Stimulated activated CD8-positive, alpha-beta memory T cell treated with anti-CD3 and anti-CD28 coated beads, Interleukin-7, amount 100 ng/mL, for 24 hours (primary cell): ENCODE measurements around the gene ZFYVE21.

Source experiments
- DNase-seq: peaks from one replicate; pipeline ENCODE4 v3.0.0-alpha.2; 2020; ENCODE audit warnings: low read depth

Gene ZFYVE21

DNA sequence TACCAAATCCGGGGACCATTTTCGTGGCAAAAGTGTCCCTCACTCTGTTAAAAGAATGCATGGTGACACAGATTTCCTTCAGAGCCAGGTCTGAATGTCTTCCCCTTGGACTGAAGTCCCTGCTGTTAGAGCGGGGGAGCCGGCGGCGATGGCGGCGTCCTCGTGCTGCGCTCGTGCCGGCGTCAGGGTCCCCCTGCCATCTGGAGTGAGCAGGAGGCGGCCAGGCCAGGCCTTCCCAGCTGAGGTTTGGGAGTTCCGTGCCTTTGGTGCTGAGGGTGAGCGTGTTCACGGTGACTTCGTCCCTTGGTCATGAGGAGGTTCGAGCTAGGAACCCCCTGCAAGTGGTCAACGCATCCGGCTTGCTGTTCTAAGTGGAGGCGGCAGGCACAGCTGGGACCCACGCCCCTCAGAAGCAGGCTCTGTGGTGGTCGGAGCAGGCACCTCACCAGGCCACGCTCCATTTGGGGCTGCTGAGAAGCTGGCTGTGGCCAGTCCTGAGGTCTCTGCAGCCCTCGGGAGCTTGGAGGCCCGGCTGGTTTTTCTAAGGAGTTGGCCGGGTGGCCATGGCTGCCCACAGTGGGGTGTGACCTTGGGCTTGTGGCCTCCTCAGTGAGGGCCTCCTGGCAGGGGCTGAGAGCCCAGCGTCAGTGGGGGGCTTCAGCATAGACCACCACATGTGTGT, 9.5 kb downstream of the ZFYVE21 start:
- no peak for DNase-seq

DNA sequence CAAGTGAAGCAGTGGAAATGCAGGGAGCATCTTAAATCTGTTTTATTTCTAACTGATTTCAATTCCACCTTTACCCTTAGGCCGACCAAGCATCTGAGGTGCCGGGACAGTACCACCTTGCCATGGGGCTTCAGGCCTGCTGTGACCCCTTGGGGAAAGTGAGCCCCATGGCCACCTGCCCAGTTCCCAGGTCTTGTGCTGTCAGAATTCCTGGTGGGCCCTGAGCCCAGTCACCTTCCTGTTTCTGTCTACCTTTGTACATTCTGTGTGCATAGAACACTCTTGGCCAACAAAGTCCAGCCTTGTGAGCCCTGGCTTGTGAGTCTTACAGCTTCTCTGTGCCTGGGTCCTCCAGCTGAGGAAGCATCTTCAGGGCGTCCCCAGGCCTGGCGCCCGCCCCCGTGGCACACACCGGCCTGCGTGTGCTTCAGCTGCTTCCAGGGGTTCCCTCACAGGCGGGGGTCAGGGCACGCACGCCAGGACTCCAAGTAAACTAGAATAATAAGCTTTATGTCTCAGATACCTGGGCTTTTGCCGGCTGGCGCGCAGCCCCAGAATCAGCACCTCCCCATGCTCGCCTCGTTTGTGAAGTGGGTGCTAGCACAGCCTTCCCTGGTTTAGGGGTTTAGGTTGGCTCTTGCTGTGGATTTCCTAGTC, 10.3 kb downstream of the ZFYVE21 start:
- DNase-seq, result no peak

DNA sequence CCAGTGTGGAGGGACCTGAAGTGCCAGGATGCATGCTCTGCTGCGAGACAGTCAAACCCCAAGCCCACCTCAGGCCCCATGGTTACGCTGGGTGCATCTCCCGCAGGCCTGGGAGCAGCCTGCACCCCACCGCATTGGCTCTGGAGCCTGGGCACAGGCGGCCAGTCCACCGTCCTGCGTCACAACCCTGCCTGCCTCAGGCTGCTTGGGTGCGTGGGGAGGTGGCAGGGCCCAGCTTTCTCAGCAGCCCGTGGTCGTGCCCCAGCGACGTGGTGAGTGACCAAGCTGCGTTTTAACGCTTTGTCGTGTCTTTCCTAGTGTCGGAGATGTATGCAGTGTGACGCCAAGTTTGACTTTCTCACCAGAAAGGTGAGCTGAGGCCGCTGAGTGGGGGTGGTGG, 10.9 kb downstream of the ZFYVE21 start:
- DNase-seq, result no peak

DNA sequence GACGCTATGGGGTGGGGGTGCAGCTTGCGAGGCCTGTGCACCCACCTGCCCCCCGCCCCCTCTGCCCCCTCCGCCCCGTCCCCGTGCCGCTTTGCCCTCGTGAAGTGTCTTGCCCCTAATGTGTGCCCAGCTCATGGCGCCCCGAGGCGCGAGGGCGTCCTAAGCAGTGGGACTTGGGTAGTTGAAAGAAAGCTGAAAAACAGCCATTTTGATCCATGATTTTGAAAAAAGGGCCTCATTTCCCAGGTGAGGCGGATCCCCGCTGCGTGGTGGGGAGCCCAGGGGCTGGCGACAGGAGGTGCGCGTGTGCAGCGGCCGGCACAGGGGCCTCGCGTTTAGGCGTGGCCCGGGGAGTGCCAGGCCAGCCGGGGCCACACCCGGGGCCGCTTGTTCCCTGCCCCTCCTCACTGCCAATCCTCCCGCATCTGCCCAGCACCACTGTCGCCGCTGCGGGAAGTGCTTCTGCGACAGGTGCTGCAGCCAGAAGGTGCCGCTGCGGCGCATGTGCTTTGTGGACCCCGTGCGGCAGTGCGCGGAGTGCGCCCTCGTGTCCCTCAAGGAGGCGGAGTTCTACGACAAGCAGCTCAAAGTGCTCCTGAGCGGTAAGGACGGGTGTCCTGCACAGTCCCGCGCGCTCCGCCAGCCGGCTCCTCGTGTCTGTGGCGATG, 11.8 kb downstream of the ZFYVE21 start:
- no peak for DNase-seq

DNA sequence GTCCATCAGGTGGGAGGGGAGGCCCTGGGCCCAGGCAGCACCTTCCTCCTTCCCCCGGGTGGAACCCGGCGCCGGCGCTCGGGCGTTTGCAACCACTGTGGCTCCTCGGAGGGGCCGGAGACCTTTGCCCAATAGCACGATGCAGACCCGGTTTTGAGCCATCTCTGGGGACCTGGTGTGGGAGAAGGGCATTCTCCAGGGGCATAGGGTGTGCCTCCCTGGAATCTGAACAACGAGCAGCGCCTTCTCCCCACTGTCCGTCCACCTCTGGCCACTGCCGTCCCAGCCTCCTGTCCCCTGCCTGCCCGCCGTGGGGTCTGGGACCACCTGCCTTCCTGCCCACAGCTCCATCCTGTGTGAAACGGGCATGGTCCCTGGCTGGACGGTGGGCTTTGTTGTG, 12.5 kb downstream of the ZFYVE21 start:
- no peak for DNase-seq

DNA sequence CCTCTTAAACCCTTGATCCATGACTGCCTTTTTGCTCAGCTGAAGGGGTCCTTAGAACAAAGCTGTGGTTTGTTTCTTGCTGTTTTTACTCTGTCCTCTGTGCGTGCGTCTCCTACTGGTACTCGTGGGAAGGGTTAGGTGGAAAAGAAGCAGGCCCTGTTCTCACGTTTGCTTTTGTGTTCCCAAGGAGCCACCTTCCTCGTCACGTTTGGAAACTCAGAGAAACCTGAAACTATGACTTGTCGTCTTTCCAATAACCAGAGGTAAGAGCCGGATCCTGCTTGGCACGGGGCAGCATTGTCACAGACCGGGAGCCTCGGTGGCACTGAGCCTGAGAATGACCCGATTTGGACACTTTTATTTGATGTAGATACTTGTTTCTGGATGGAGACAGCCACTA, 13.1 kb downstream of the ZFYVE21 start:
- DNase-seq, result no peak

DNA sequence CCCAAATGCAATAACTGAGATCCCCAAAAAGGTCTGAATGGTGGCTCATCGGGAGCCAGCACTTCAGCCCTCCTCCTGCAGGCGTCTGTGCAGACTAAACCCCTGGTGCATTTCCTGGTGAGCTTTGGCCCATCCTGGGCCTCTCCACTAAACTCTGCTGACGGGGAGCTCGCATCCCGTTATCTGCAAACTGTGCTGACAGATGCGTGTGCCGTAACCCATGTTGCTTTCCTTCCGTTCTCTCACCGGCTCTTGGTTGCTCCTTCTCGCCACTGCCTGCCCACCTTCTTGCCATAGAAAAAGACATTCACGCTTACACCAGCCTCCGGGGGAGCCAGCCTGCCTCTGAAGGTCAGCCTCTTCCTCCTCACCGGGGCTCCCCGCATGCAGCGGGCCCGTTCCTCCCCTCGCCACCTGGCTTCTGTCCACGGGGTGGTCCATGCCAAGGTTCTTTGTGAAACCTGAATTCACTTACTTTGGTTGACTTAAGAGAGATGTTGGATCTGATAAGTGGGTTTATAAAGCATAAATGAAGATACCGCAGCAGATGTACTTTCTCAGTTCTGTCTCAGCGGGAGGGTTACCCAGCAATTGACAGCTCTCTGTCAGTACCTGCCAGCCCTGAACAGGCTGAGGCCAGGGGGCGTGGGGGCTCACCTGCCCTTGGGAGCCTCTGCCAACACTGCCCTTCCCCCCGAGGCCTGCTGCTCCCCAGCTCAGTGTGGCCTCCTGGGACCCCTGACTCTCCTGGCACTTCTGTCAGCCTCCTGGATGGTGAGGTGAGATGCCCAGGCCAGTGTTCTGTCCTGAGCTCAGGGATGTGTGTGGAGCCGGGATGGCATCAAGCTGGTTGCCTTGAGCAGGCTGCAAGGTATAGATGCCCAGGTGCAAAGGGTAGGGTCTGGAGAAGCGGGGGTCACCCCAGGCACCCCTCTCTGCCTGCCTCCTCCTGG, 14.2 kb downstream of the ZFYVE21 start:
- no peak for DNase-seq

DNA sequence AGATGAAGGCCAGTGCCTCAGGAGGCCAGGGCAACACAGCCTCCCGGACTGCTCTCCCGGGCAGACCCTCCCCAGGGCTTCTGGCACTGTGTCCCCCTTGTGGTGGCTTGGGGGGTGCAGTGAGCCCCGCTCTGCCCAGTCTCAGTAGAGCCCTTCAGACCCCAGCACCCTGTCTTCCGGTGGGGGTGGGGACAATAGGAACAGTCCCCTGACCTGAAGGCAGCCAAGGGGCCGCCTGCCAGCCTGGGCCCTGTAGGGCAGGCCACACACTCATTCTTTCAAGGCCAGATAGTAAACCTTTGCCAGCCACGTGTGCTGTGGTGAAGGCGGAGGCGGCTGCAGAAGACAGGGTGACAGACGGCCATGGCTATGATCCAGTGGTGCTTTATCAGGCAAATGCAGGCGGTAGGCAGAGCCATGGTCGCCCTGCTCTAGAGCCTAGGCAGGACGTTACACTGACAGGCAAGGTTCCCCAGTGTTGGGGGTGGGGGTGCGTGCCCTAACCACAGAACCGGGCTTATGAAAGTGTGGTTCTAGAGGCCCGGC, 15.0 kb downstream of the ZFYVE21 start:
- no peak for DNase-seq

DNA sequence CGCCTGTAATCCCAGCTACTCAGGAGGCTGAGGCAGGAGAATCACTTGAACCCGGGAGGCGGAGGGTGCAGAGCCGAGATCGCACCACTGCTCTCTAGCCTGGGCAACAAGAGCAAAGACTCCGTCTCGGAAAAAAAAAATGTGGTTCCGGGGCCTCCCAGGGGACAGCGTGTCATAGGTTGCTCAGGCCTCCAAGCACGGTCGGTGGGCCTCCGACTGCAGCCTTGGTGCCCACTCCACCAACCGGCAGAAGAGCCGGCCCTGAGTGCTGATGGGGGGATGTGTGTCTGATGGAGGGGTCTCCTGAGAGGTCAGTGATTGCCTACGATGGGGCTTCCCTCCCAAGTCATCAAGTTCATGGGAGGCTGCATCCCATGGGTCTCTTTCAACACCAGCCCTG, 15.9 kb downstream of the ZFYVE21 start:
- DNase-seq, result no peak

DNA sequence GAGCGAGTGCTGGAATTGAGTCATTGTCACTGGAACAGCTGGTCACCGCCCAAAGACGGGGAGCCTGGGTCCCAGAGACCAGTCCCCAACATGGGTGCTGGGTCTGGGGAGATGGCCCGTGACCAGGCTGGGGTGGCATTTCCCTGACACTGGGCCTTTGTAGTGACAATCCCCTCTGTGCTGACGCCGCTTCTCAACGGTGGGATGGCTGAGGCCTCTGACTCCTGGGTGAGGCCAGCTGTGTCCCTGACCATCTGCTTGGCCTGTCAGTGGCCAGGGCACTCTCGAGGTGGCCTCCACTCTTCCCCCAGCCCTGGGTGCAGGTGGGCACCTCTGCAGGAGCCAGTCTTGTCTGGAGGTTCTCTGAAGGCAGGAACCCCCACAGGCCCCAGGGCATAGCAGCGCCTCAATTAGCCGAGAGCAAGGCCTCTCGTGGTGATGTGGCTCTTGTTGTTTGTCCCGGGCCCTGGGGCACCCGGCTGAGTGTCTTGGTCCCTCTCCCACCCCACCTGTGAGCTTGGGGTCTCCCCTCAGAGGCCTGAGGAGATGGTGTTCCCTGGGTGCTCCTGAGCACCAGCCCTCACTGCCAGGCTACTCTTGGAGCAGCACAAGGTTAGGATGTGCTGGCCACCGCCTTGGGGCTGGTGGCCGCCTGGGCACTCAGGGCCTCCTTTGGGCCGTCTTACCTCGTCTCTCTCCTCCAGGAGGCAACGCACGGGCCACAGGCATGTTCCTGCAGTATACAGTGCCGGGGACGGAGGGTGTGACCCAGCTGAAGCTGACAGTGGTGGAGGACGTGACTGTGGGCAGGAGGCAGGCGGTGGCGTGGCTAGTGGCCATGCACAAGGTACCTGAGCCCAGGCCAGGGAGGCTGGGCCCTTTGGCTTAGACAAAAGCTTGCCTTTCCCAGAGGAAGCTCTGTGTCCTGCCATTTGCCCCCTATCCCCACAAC, 16.6 kb downstream of the ZFYVE21 start:
- no peak for DNase-seq

DNA sequence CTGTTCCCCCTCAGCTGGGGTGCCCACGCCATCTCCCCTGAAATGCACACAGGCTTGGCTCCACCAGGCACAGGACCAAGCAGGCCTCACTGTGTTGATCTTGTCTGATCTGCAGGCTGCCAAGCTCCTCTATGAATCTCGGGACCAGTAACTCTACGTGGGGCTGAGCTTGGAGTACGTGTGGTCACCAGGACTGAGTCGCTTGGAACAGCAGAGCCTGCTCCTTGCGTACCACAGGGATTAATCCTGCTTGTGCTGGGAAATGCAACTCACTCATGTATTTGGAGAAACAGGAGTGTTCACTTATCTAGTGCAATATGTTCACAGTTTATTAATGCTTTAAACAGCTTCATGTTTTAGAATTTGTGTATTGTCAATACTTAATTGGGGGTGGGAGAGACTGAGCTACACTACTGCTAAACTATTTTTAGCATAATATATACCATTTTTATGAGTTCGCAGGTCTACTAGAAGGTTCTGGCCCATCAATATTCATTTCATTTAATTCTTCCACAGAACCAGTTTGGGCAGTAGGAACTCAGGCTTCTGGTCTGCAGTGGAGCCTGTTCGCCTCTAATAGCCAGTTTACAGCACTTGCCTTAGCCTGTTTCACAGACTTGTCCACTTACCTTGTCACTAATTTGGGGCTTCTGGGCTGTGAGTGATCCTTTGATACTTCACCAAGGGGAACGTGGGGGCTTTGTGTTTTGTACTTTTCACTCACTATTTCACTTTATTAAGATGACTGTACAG, 17.4 kb downstream of the ZFYVE21 start:
- no peak for DNase-seq

DNA sequence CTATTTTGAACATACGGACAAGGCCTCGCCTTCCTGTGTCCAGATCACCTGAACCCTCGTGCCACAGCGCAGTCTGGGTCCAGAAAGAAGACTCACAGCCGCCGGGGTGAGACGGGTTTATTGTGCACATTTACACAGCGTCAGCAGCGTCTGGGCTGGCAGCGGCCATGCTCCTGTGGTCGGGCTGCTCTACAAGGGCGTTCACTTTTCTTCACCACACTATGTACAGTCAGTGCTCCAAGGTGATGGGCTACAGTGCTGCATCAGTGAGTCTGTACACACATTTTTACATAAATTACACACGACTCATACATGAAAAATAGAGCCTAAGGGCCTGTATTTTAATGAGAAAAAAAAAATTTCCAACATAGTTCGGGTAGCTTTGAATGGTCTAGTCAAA, 18.0 kb downstream of the ZFYVE21 start:
- DNase-seq, result no peak

DNA sequence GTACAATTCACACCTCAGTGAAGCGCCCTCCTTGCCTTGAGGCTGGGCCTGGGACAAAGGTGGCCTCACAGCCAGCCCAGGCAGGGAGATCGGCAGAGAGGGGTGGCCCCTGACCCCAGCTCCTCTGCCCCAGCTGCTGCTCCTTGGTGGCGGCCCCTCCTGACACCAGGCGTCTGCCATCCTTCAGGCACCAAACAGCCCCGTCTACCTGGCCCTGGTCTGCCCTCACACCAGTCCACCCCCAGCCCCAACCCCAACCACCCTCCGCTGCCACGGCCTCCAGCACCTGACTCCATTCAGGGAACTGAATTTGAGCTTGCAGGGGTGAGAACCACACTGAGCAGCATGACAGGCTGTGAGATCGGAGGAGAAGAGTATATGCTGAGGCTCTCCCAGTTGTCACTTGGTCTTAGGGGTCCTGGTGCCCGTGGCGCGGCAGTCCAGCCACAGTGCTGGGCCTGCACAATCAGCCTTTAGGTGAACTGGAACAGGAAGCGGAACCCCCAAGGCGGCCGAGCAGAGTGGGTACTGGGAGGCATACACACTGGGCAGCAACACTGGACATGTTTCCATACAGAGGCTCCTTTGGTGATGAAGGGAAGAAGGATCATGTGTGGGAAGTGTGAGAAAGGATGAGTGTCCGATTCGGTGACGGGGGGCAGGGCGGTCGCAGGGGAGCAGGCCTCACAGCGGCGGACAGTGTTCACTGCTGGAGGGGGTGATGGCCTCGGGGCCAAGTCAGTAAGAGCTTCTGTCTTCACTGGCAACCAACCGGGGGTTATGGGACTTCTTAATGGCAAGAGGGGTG, 18.7 kb downstream of the ZFYVE21 start:
- DNase-seq, result no peak

DNA sequence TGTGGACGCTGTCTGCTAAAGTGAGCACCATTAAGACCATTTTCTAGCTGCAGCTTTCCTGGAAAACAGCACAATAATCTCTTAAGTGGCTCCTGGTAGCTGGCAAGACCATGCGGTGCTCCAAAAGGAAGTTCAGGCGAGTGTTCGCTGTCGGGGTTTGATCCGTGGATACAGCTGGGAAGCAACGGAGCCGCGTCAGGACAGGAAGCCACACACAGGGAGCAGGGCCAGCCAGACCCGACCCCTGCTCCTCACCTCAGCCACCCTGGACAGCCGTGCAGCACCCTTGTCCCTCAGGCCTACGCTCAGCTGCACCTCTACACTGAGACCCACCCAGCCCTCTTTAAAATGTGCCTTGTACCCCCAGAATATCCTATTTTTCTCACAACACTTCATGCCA, 19.4 kb downstream of the ZFYVE21 start:
- no peak for DNase-seq

DNA sequence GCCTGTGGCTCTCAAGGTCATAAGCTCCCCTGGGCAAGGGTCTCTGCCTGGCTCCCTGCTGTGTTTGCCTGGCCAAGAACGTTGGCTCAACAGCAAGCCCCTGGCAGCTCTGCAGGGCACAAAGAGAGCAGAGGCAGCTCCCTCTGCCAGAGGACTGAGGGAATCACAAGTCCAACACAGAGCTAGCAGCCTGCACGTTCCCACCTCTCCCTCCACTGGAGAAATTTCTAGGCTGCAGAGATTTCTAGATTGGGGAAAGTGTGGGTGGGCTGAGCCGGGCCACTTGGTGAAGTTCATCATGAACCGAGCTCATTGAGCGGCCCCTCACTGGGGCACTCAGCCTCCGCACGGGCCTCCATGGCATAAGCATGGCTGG, 19.8 kb downstream of the ZFYVE21 start:
- no peak for DNase-seq

DNA sequence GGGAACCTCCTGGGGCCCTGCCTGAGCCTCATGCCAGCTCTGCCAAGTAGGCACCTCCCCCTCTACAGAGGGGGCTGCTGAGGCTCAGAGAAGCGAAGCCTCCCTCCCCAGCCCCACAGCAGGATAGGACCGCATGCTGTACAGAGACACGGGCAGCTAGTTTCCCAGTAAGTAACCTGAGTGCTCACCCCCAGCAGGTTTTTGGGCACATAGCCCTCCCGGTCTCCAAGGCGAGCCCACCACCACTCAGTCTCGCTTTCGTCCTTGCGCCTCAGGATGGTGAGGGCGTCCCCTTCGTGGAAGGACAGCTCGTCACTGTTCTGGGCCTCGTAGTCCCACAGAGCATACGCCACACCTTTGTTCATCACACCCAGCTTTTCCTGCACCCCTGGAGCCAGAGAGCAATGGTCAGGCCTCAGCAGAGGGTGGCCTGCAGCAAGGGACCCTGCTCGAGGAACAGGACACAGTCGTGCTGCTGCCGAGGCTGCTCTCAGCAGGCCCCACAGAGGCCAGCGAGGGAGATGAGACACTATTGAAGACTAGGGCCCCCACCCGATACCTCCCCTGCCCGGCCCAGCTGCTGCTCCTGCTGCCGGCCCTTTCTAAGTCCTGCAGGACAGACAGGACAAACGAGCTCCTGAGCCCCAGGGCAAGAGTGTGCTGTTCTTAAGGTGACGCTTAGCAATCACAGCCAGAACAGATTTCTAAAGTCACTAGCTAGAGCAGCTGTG, 20.4 kb downstream of the ZFYVE21 start:
- DNase-seq, result no peak

DNA sequence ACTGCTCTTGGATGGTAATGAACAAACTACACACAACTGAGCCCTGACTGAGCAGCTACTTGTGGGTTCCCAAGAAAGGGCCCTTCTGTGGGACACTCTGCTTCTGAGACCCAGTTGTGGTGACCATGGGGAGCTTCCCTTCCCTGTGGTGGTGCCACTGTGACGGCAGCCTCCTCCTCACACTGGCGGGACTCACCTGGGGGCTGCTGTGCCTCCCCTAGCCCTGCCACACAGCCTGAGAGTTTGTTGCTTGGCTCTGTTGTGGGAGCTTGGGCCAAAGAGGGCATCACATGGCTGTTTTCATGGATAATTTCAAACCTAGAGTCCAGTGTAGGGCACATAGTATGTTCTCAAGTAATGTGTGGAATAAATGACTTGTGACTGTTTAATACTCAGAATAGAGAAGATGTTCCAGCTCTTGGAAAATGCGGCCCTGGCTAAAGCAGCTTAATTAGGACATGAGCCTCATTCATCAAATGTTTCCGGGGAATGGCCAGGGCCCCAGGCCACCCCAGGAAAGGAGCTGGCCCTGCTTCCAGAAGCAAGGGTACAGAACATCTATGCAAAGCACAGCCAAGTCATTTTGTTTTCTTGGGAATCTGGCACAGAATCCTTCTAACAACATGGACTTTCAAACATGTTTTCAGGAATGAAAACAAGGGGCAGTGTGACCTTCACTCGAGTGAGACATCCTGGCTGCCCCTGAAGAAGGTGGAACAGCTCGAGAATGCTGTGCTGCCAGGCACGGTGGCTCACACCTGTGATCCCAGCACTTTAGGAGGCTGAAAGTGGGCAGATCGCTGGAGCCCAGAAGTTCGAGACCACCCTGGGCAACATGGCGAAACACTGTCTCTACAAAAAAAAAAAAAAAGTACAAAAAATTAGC, 21.2 kb downstream of the ZFYVE21 start:
- no peak for DNase-seq
